HepG2 (cell line): ENCODE measurements around the gene RPP14. TPM values are rescaled to one million over a fixed set of nuclear protein-coding genes. Genes with fewer than 3 reads are reported as not detected.
A peak's percentile ranks its signal among the peaks of the same experiment; 100 is the strongest.

Experiments used
- ELF1 ChIP-seq: sonication (generic); formaldehyde crosslinking; IDR thresholded peaks from 2 replicates; pipeline ENCODE4 v1.4.0; 2020; ENCODE audit warnings: missing genetic modification reagents
- HNF4G ChIP-seq, 2 experiments: sonication (generic) in 1 of 2; formaldehyde crosslinking in 1 of 2; IDR thresholded peaks; 2 replicates each; pipeline versions ENCODE4 v1.4.0 to v1.6.1; 2011 to 2020; ENCODE audit warnings: borderline replicate concordance in 2 of 2, low read depth in 2 of 2, mild to moderate bottlenecking in 2 of 2, low read length in 1 of 2, missing genetic modification reagents in 1 of 2, moderate library complexity in 1 of 2
- PHF8 ChIP-seq: sonication (generic); formaldehyde crosslinking; IDR thresholded peaks from 2 replicates; pipeline ENCODE4 v1.5.0; 2020; ENCODE audit warnings: missing genetic modification reagents
- RFX5 ChIP-seq: IDR thresholded peaks from 2 replicates; pipeline ENCODE4 v1.6.1; 2011; ENCODE audit warnings: low read depth, low read length, improper control_type of control experiment
- SOX6 ChIP-seq, 2 experiments: fragments of 450-650 bp in 1 of 2; sonication (generic) in 1 of 2; formaldehyde crosslinking in 1 of 2; IDR thresholded peaks; 2 replicates each; pipeline versions ENCODE4 v1.4.0 to v1.6.1; 2017 to 2020; ENCODE audit warnings: antibody characterized with exemption in 1 of 2, mild to moderate bottlenecking in 1 of 2, missing genetic modification reagents in 1 of 2
- THAP11 ChIP-seq: IDR thresholded peaks from 2 replicates; pipeline ENCODE4 v1.6.1; 2016; ENCODE audit warnings: missing biosample characterization, missing genetic modification reagents
- YY1 ChIP-seq: IDR thresholded peaks from 2 replicates; pipeline ENCODE4 v1.6.1; 2011; ENCODE audit warnings: low read length, low read depth, moderate library complexity, mild to moderate bottlenecking; ENCODE audit not compliant: insufficient read depth, insufficient replicate concordance
- ZFP1 ChIP-seq: IDR thresholded peaks from 2 replicates; pipeline ENCODE4 v1.6.1; 2016
- ZNF343 ChIP-seq: sonication (generic); formaldehyde crosslinking; IDR thresholded peaks from 2 replicates; pipeline ENCODE4 v1.4.0; 2020; ENCODE audit warnings: mild to moderate bottlenecking, missing genetic modification reagents
- ZNF549 ChIP-seq: sonication (generic); formaldehyde crosslinking; IDR thresholded peaks from 2 replicates; pipeline ENCODE4 v1.5.0; 2020; ENCODE audit warnings: missing genetic modification reagents
- polyA plus RNA-seq, 8 experiments: library from polyadenylated mRNA; depleted of rRNA in 3 of 8; stranded (reverse) in 7 of 8; unstranded in 1 of 8; fragments of >200 nt; fragmentation: Illumina TruSeq in 4 of 8; extraction: Trizol in 4 of 8; gene quantifications; 2 replicates each; pipeline versions ENCODE4 v1.2.1 to v1.2.3, GENCODE V29; 2011 to 2016; ENCODE audit warnings: low read depth in 4 of 8, missing spikeins in 1 of 8, mixed read lengths in 1 of 8; ENCODE audit not compliant: insufficient read depth in 1 of 8
- total RNA-seq, 5 experiments: library from RNA; depleted of rRNA; stranded (reverse); fragments of >200 nt; fragmentation: Illumina TruSeq; extraction: Trizol; gene quantifications; 2 replicates each; pipeline ENCODE4 v1.2.3, GENCODE V29; 2016; ENCODE audit warnings: low read depth in 1 of 5
- TF ChIP-seq, protein P1 (sequence below): sonication (generic); formaldehyde crosslinking; IDR thresholded peaks from 2 replicates; pipeline ENCODE4 v1.4.0; 2020; ENCODE audit warnings: missing genetic modification reagents, borderline replicate concordance
- TF ChIP-seq, protein P2 (sequence below): sonication (generic); formaldehyde crosslinking; IDR thresholded peaks from 2 replicates; pipeline ENCODE4 v1.8.0; 2023; ENCODE audit warnings: mild to moderate bottlenecking, missing genetic modification reagents
- TF ChIP-seq, protein P3 (sequence below): sonication (generic); formaldehyde crosslinking; IDR thresholded peaks from 2 replicates; pipeline ENCODE4 v1.8.1; 2022; ENCODE audit warnings: low read depth, mild to moderate bottlenecking, missing genetic modification reagents
- TF ChIP-seq, protein P4 (sequence below): sonication (generic); formaldehyde crosslinking; IDR thresholded peaks from 2 replicates; pipeline ENCODE4 v1.5.0; 2020; ENCODE audit warnings: mild to moderate bottlenecking, missing genetic modification reagents
- TF ChIP-seq, protein P5 (sequence below): sonication (generic); formaldehyde crosslinking; conservative IDR thresholded peaks from 2 replicates; pipeline ENCODE4 v1.8.0; 2022; ENCODE audit warnings: low read depth, missing genetic modification reagents

Gene RPP14
- total and polyA plus RNA-seq, 2 of the 13 experiments (the other 11 are each of a cell fraction or from before 2014, with no cell fraction given): 15.4 to 16.2 TPM

DNA sequence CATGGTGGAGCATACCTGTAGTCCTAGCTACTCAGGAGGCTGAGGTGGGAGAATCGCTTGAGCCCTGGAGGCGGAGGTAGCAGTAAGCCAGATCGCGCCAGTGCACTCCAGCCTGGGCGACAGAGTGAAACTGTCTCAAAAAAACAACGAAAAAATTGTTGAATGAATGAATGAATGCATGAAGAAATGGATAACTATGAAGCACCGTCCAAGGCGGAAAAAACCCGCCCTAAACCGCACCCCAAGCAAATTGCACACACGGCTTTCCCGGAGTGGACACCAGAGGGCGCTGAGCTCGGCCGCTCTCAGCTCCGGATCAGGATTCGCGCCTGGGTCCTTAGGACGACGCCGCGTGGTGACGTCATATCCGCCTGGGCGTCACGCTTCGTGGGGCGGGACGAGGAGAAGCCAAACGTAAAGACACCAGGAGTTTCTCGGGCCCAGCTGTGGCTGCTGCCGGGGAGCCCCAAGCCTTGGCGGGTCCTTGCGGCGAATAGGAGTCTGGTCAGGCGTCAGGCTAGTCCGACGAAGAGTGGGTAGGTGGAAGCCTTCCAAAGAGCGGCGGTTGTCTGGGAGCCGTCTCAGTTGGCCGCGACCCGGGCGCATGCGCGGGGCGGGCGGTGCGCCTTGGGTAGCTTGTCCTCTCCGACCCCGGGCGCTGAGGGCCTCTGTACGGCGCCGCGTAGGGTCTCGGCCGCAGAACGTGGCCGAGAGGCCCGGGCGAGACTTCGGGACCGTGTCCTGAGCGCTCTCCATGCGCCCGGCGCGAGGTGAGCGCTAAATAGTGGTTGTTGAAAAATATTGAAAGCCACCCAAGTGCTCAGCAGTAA lies at the start of gene RPP14, which contains the start of gene HTD2 (continued):
- TF ChIP-seq, protein P1, sequence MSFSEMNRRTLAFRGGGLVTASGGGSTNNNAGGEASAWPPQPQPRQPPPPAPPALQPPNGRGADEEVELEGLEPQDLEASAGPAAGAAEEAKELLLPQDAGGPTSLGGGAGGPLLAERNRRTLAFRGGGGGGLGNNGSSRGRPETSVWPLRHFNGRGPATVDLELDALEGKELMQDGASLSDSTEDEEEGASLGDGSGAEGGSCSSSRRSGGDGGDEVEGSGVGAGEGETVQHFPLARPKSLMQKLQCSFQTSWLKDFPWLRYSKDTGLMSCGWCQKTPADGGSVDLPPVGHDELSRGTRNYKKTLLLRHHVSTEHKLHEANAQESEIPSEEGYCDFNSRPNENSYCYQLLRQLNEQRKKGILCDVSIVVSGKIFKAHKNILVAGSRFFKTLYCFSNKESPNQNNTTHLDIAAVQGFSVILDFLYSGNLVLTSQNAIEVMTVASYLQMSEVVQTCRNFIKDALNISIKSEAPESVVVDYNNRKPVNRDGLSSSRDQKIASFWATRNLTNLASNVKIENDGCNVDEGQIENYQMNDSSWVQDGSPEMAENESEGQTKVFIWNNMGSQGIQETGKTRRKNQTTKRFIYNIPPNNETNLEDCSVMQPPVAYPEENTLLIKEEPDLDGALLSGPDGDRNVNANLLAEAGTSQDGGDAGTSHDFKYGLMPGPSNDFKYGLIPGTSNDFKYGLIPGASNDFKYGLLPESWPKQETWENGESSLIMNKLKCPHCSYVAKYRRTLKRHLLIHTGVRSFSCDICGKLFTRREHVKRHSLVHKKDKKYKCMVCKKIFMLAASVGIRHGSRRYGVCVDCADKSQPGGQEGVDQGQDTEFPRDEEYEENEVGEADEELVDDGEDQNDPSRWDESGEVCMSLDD: no peak; the same call in 1 of the 2 replicates
- TF ChIP-seq, protein P2, sequence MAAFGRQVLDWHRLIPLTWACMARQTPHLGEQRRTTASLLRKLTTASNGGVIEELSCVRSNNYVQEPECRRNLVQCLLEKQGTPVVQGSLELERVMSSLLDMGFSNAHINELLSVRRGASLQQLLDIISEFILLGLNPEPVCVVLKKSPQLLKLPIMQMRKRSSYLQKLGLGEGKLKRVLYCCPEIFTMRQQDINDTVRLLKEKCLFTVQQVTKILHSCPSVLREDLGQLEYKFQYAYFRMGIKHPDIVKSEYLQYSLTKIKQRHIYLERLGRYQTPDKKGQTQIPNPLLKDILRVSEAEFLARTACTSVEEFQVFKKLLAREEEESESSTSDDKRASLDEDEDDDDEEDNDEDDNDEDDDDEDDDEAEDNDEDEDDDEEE: peak; percentile 11; the same call in 1 of the 2 replicates
- TF ChIP-seq ZFP1 (CRISPR knock-in tag) (peak; percentile 73; the same call in 1 of the 2 replicates), ZNF343 (CRISPR knock-in tag) (no peak), ZNF549 (CRISPR knock-in tag) (no peak), HNF4G (IDR thresholded peaks at IDR 0.05; ENCODE audit: borderline replicate concordance, low read depth, low read length) (0 out of 2 replicates have a peak, but pooled peaks have one; percentile 18), HNF4G (CRISPR knock-in tag; IDR thresholded peaks at IDR 0.05; ENCODE audit: borderline replicate concordance, low read depth) (peak; percentile 44; the same call in 1 of the 2 replicates), THAP11 (CRISPR knock-in tag) (peak; percentile 96), YY1 (peak; percentile 68), PHF8 (peak; percentile 91), SOX6 (IDR thresholded peaks at IDR 0.05) (no peak), SOX6 (CRISPR knock-in tag; IDR thresholded peaks at IDR 0.05) (peak; percentile 72), ELF1 (CRISPR knock-in tag) (peak; percentile 63), RFX5 (peak; percentile 78; the same call in 1 of the 2 replicates)
- TF ChIP-seq, protein P3, sequence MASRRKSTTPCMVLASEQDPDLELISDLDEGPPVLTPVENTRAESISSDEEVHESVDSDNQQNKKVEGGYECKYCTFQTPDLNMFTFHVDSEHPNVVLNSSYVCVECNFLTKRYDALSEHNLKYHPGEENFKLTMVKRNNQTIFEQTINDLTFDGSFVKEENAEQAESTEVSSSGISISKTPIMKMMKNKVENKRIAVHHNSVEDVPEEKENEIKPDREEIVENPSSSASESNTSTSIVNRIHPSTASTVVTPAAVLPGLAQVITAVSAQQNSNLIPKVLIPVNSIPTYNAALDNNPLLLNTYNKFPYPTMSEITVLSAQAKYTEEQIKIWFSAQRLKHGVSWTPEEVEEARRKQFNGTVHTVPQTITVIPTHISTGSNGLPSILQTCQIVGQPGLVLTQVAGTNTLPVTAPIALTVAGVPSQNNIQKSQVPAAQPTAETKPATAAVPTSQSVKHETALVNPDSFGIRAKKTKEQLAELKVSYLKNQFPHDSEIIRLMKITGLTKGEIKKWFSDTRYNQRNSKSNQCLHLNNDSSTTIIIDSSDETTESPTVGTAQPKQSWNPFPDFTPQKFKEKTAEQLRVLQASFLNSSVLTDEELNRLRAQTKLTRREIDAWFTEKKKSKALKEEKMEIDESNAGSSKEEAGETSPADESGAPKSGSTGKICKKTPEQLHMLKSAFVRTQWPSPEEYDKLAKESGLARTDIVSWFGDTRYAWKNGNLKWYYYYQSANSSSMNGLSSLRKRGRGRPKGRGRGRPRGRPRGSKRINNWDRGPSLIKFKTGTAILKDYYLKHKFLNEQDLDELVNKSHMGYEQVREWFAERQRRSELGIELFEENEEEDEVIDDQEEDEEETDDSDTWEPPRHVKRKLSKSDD: 0 out of 2 replicates have a peak, but pooled peaks have one; percentile 71
- TF ChIP-seq, protein P4, sequence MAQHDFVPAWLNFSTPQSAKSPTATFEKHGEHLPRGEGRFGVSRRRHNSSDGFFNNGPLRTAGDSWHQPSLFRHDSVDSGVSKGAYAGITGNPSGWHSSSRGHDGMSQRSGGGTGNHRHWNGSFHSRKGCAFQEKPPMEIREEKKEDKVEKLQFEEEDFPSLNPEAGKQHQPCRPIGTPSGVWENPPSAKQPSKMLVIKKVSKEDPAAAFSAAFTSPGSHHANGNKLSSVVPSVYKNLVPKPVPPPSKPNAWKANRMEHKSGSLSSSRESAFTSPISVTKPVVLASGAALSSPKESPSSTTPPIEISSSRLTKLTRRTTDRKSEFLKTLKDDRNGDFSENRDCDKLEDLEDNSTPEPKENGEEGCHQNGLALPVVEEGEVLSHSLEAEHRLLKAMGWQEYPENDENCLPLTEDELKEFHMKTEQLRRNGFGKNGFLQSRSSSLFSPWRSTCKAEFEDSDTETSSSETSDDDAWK: no peak
- TF ChIP-seq, protein P5, sequence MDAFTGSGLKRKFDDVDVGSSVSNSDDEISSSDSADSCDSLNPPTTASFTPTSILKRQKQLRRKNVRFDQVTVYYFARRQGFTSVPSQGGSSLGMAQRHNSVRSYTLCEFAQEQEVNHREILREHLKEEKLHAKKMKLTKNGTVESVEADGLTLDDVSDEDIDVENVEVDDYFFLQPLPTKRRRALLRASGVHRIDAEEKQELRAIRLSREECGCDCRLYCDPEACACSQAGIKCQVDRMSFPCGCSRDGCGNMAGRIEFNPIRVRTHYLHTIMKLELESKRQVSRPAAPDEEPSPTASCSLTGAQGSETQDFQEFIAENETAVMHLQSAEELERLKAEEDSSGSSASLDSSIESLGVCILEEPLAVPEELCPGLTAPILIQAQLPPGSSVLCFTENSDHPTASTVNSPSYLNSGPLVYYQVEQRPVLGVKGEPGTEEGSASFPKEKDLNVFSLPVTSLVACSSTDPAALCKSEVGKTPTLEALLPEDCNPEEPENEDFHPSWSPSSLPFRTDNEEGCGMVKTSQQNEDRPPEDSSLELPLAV (CRISPR knock-in tag): no peak
